Fibroblast of the aortic adventitia (primary cell): ENCODE measurements around the gene KCNQ1. TPM values are rescaled to one million over a fixed set of nuclear protein-coding genes. Genes with fewer than 3 reads are reported as not detected.

Experiments used
- DNase-seq: peaks from one replicate; pipeline ENCODE4 v3.0.0-alpha.2; 2010; ENCODE audit warnings: low read depth
- H3K4me3 ChIP-seq: 2 replicates; pipeline ENCODE4 v1.5.1; 2011; ENCODE audit warnings: low read depth, mild to moderate bottlenecking, control low read depth, low read length, moderate library complexity
- total RNA-seq: library from RNA; depleted of rRNA; stranded (reverse); fragments of >200 nt; gene quantifications from 2 replicates; pipeline ENCODE4 v1.2.3, GENCODE V29; 2012; ENCODE audit warnings: low replicate concordance
- TF ChIP-seq, protein P1 (sequence below): IDR thresholded peaks from 2 replicates; pipeline ENCODE4 v1.5.1; 2011; ENCODE audit warnings: mild to moderate bottlenecking, low read length, control low read depth, inconsistent platforms; ENCODE audit not compliant: insufficient read depth

The KCNQ1 gene
- total RNA-seq, 1 donor: not detected

DNA sequence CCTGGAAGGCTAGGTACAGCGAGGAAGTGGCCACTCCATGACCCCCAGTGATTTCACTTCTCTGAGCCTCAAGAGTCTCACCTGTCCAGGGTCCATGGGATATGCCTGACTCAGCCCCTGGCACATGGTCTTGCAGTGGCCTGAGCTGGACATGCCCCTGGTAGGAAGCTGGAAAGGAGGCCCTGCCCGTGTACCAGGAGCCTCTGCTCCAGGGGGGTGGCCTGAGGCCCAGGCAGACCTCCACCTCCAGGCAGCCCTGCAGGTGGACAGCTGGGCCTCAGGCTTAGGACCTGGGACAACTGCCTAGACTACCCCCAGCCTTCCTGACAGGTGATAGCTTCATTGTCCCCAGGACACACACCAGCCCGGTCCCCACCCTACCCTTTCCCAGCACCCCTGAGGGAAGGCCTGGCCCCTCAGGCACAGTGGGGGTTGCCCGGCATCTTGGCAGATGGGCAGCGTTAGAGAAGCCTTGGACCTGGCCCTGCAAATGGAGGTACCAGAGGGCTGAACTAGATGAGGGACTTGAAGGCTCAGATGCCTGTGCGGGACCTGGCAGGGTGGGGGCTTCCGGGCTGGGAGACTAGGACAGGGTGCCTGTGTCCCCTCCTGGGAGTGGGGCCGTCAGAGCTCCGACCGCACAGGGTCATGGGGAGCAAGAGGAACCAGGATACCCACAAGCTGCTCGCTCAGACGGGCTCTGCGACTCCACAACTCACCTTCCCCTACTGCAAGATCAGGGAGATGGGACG, 387.1 kb downstream of the KCNQ1 start:
- DNase-seq: no peak
- TF ChIP-seq, protein P1, sequence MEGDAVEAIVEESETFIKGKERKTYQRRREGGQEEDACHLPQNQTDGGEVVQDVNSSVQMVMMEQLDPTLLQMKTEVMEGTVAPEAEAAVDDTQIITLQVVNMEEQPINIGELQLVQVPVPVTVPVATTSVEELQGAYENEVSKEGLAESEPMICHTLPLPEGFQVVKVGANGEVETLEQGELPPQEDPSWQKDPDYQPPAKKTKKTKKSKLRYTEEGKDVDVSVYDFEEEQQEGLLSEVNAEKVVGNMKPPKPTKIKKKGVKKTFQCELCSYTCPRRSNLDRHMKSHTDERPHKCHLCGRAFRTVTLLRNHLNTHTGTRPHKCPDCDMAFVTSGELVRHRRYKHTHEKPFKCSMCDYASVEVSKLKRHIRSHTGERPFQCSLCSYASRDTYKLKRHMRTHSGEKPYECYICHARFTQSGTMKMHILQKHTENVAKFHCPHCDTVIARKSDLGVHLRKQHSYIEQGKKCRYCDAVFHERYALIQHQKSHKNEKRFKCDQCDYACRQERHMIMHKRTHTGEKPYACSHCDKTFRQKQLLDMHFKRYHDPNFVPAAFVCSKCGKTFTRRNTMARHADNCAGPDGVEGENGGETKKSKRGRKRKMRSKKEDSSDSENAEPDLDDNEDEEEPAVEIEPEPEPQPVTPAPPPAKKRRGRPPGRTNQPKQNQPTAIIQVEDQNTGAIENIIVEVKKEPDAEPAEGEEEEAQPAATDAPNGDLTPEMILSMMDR: no peak
- no peak overlapping the region for H3K4me3 ChIP-seq

DNA sequence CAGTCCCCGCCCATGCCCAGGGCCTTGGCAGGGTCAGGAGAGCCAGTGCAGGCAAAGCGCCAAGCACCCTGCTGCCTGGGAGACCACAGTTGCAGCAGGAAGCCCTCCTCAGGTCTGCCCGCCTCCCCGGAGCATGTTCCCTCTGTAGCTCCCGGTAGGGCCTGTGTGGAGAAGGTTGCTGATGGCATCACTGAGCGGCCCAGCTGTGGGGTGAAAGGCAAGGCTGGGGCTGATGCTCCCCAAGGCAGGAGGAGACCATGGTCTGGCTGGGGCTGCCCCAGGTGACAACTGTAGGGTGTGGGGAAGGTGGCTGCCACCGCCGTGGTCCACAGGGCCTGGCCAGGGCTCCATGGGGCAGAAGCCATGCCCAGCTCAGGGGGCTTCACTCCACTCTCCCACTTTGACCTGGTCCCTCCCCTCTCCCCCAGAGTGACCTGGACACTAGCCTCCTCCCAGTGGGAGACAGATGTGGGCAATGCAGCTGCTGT, 387.8 kb downstream of the KCNQ1 start:
- TF ChIP-seq, protein P1: no peak

DNA sequence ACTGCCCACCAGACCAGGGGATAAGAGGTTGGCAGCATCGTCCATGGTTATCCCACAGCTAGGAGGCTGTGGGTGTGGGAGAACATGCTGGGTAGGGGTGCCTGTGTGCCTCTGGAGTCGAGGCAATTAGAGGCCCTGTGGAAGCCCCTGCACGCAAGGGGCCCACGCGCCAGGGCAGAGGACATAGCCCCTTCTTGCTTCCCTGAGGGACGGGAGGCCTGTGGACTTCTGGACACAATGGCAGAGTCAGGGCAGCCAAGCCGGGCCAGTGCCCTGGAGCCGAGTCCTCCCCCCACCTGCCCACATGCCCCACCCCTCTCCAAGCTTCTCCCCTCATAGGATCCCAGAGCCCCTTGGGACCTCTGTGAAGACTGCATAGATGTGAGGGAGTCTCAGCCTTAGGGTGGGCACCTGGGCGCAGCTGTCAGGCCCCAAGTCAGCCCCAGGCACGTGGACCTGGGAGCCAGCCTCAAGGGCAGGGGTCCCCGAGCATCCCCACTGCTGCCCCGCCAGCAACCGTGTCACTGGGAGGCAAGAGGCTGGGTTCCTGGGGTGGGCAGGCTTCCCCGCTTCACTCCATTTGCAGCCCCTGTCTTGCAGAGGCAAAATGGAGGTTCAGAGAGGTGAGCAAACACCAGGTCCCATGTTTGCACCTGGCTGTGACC, 388.4 kb downstream of the KCNQ1 start:
- DNase-seq: no peak
- TF ChIP-seq, protein P1: no peak

More for the DNA sequence above, 387.8 kb downstream of the KCNQ1 start:
- H3K4me3 ChIP-seq: no peak overlapping the region
- DNase-seq: no peak

DNA sequence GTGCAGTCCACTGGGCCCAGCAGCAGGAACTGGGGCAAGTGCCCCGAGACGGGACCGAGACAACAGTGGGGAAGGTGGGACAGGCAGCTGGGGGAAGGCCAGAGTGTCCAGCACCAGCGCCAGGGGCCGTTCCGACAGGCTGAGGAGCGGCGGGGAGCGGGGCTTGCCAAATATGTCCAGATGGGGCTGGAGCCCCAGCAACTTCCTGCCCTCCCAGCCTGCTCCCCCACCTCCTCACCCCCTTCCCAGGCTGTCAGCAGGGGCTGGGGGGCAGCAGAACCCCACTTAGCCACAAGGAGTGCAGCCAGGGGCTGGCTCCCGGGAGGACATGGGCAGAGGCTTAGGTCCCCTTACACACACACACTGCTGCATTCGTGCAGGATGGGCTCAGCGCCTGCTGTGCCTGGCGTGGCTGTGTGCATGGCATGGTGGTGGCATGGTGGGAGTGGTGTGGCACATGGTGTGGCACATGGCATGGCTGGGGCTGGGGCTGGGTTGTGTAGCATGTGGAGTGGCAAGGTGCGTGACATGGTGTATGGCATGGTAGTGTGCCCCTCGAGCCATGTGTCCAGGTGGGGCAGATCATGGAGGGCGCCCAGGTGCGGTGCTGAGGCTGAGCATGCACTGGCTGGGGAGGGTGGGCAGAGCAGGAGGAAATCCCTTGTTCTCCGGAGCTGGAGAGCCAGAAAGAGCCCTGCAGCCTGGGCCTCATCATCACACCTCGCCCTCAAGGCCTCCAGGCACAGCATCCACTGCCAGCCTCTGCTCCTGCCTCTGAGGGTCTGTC, 389.1 kb downstream of the KCNQ1 start:
- H3K4me3 ChIP-seq: no peak overlapping the region
- TF ChIP-seq, protein P1: no peak
- no peak for DNase-seq

More for the DNA sequence above, 388.4 kb downstream of the KCNQ1 start:
- no peak overlapping the region for H3K4me3 ChIP-seq

DNA sequence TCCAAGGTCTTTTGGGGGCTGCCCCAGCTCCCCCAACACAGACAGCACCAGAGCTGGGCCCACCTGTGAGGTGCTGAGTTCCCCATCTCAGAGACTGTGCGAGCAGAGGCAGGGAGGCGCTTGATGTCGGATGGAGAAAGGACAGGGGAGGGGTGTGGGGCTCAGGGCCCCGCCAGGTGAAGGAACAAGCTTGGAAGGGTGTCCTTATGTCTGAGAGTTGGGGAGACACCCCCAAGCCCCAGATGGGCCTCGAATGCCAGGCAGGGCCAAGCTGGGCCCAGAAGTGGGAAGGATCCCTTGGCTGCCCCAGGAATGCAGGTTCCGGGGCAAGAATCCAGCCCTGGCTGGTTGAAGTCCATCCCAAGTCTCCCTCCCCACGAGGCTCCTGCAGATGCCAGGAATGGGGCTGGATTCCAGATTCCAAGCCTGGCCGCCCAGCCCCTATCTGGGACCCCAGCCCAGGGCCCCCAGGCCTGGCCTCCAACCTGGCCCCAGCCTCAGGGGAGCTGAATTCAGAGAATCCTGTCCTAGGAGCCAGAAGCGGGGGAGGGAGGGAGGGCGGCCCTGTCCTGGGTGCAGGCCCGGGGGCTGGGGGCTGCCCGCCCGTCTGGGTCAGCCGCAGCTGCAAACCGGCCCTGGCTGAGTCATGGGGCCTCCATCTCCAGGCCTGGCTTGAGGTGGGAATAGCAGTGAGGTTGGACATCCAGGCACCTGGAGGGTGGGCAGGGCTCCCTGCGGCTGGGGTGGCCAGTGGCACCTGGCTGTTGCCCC, 389.9 kb downstream of the KCNQ1 start:
- TF ChIP-seq, protein P1: no peak
- no peak for DNase-seq
- H3K4me3 ChIP-seq: no peak overlapping the region

DNA sequence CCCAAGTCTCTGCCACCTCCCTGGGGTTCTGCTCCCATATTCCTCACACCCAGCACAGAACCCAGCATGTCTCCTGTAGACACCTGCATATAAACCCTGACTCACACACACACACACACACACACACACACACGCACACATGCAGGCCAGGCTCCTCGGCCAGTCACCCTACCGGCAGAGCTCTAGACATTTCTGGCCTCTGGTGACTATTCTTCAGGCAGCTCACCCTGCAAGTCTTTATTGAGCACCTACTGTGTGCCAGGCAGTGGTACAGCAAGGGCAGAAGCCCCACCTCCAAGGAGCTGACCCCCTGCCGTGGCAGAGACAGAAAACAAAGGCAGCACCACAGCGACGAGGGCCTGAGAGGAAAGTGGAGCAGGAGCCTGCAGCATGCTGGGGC, 390.5 kb downstream of the KCNQ1 start:
- DNase-seq: no peak
- no peak overlapping the region for H3K4me3 ChIP-seq
- TF ChIP-seq, protein P1: no peak
